DND-41 (cell line): Measurements from ENCODE around the gene TNPO3.

Source experiments
- ATAC-seq: fragments of 200-7000 bp; cut with Tn5 transposase; 3 replicates; pipeline ENCODE4 v1.9.1; 2021; ENCODE audit warnings: low read depth; ENCODE audit not compliant: insufficient read depth
- DNase-seq: peaks from one replicate; pipeline ENCODE4 v3.0.0-alpha.2; 2020
- H2AFZ ChIP-seq: 2 replicates; pipeline ENCODE4 v1.6.0; 2012; ENCODE audit warnings: low read depth, low read length
- H3K27ac ChIP-seq: 2 replicates; pipeline ENCODE4 v1.5.1; 2012; ENCODE audit warnings: low read length, inconsistent platforms
- H3K27me3 ChIP-seq: fragments of 200-600 bp; sonication (generic); 2 replicates; pipeline ENCODE4 v1.6.0; 2012; ENCODE audit warnings: low read length, mild to moderate bottlenecking, inconsistent platforms; ENCODE audit not compliant: insufficient read depth, poor library complexity
- H3K36me3 ChIP-seq: 2 replicates; pipeline ENCODE4 v1.5.1; 2012; ENCODE audit warnings: low read length, inconsistent platforms; ENCODE audit not compliant: insufficient read depth
- H3K4me1 ChIP-seq: 2 replicates; pipeline ENCODE4 v1.5.1; 2012; ENCODE audit warnings: mild to moderate bottlenecking, low read length; ENCODE audit not compliant: insufficient read depth
- H3K4me2 ChIP-seq: 2 replicates; pipeline ENCODE4 v1.6.0; 2012; ENCODE audit warnings: mild to moderate bottlenecking, moderate library complexity, low read length, inconsistent platforms; ENCODE audit not compliant: insufficient read depth
- H3K4me3 ChIP-seq, 2 experiments: fragments of 200-600 bp in 1 of 2; shearing (Covaris generic) in 1 of 2; 2 replicates each; pipeline ENCODE4 v1.5.1; 2012 to 2016; ENCODE audit warnings: inconsistent platforms in 2 of 2, low read length in 2 of 2, mild to moderate bottlenecking in 2 of 2, low read depth in 1 of 2, moderate library complexity in 1 of 2
- H3K79me2 ChIP-seq: 2 replicates; pipeline ENCODE4 v1.6.0; 2012; ENCODE audit warnings: low read length, inconsistent platforms; ENCODE audit not compliant: insufficient read depth
- H3K9ac ChIP-seq: 2 replicates; pipeline ENCODE4 v1.6.0; 2012; ENCODE audit warnings: low read depth, mild to moderate bottlenecking, inconsistent platforms, low read length, moderate library complexity
- H3K9me3 ChIP-seq: 2 replicates; pipeline ENCODE4 v1.5.1; 2012; ENCODE audit warnings: low read length, moderate library complexity, mild to moderate bottlenecking, inconsistent platforms; ENCODE audit not compliant: insufficient read depth, severe bottlenecking
- H4K20me1 ChIP-seq: 2 replicates; pipeline ENCODE4 v1.6.0; 2012; ENCODE audit warnings: low read length; ENCODE audit not compliant: insufficient read depth
- EZH2 ChIP-seq: IDR thresholded peaks from 3 replicates; pipeline ENCODE4 v1.6.1; 2012; ENCODE audit warnings: borderline replicate concordance, low read depth, mild to moderate bottlenecking, moderate library complexity, low read length, inconsistent platforms; ENCODE audit not compliant: severe bottlenecking
- TF ChIP-seq, protein P1 (sequence below): IDR thresholded peaks from 2 replicates; pipeline ENCODE4 v1.5.1; 2012; ENCODE audit warnings: borderline replicate concordance, low read length, moderate library complexity, mild to moderate bottlenecking; ENCODE audit not compliant: poor library complexity, severe bottlenecking; ENCODE audit errors: extremely low read depth

The TNPO3 gene

DNA sequence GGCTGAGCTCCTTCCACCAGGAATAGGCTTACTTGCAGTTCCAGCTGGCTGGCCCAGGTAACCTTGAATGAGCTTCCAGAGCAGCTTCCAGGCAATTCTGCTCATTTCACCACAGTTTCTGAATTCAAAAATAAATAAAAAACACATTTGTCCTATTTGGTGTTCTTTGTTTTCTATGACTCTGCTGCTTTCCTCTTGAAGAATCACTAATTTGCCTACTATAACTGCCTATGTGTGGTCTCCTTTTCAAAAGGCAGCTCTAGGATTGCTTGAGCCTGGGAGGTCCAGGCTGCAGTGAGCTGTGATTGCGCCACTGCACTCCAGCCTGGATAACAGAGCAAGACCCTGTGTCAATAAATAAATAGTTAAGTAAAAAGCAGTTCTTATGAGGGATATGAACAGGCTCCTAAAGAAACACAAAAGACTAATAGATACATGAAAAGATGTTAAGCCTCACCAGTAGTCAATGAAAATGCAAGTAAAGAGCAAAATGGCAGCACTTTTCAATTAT lies 19.5 kb upstream of the TNPO3 start:
- no peaks in the 10 kb centered on the region for H3K36me3 ChIP-seq
- H3K9ac ChIP-seq = no peak overlapping the region
- no peak for ATAC-seq
- no peaks in the 10 kb centered on the region for H3K9me3 ChIP-seq
- H4K20me1 ChIP-seq = no peaks in the 10 kb centered on the region
- DNase-seq = no peak
- no peaks in the 10 kb centered on the region for H3K27me3 ChIP-seq
- H3K4me2 ChIP-seq = no peak overlapping the region
- no peak overlapping the region for H3K27ac ChIP-seq
- TF ChIP-seq, protein P1, sequence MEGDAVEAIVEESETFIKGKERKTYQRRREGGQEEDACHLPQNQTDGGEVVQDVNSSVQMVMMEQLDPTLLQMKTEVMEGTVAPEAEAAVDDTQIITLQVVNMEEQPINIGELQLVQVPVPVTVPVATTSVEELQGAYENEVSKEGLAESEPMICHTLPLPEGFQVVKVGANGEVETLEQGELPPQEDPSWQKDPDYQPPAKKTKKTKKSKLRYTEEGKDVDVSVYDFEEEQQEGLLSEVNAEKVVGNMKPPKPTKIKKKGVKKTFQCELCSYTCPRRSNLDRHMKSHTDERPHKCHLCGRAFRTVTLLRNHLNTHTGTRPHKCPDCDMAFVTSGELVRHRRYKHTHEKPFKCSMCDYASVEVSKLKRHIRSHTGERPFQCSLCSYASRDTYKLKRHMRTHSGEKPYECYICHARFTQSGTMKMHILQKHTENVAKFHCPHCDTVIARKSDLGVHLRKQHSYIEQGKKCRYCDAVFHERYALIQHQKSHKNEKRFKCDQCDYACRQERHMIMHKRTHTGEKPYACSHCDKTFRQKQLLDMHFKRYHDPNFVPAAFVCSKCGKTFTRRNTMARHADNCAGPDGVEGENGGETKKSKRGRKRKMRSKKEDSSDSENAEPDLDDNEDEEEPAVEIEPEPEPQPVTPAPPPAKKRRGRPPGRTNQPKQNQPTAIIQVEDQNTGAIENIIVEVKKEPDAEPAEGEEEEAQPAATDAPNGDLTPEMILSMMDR = no peak
- no peak for TF ChIP-seq EZH2
- H3K4me3 ChIP-seq = no peak overlapping the region
- peaks cover under 1% of the 10 kb centered on the region; the same call in 1 of the 2 replicates for H3K4me1 ChIP-seq
- H3K79me2 ChIP-seq = no peaks in the 10 kb centered on the region
- H2AFZ ChIP-seq = no peak overlapping the region

DNA sequence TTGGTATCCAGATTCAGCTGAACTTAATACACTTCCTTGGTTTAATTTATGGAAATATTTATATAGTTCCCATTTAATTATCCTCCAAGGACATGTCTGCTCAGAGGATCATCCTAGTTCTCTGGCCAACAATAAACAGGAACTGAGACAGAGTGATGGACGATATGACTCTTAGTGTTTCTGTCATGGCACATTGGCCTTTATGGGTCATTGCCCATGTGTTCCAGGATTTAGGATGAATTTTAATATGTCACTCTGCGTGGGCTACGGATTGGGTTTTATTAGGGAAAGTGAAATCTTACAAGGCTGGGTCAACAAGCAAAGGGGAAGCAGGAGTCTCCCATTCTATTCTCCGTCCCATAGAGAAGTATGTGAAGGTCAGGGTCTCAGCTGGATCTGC lies 18.8 kb upstream of the TNPO3 start:
- Histone ChIP-seq H3K9me3 (no peaks in the 10 kb centered on the region), H3K4me2 (no peak overlapping the region), H3K36me3 (no peaks in the 10 kb centered on the region), H3K27ac (no peak overlapping the region), H3K4me3 (no peak overlapping the region), H3K79me2 (no peaks in the 10 kb centered on the region), H4K20me1 (no peaks in the 10 kb centered on the region), H3K27me3 (no peaks in the 10 kb centered on the region), H3K9ac (no peak overlapping the region), H3K4me1 (peaks cover 6% of the 10 kb centered on the region; the same call in 1 of the 2 replicates), H2AFZ (no peak overlapping the region)
- DNase-seq (no peak), ATAC-seq (no peak)
- TF ChIP-seq EZH2 = no peak
- TF ChIP-seq, protein P1 = no peak

DNA sequence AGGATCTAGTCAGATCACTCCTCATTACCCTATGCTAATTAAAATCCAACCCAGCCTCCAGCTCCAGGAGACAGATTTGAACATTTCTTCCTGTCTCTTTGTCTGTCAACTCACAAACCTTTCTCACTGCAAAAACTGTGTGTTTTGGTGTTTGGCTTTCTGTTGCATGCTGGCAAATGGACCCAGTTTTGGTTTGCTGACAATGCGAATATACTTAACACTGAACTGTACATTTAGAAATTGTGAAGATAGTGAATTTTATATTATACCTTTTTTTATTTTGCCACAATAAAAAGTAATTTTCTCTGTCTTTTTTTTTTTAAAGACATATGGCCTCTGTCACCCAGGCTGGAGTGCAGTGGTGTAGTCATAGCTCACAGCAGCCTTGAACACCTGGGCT lies 18.3 kb upstream of the TNPO3 start:
- H4K20me1 ChIP-seq = no peaks in the 10 kb centered on the region
- H3K79me2 ChIP-seq = no peaks in the 10 kb centered on the region
- TF ChIP-seq, protein P1 = no peak
- TF ChIP-seq EZH2 = no peak
- H3K4me2 ChIP-seq = no peak overlapping the region
- no peak overlapping the region for H3K9ac ChIP-seq
- no peak overlapping the region for H2AFZ ChIP-seq
- no peaks in the 10 kb centered on the region for H3K9me3 ChIP-seq
- H3K27me3 ChIP-seq = no peaks in the 10 kb centered on the region
- no peaks in the 10 kb centered on the region for H3K36me3 ChIP-seq
- DNase-seq (no peak), ATAC-seq (no peak)
- no peak overlapping the region for H3K27ac ChIP-seq
- no peak overlapping the region for H3K4me3 ChIP-seq
- peaks cover 7% of the 10 kb centered on the region for H3K4me1 ChIP-seq

DNA sequence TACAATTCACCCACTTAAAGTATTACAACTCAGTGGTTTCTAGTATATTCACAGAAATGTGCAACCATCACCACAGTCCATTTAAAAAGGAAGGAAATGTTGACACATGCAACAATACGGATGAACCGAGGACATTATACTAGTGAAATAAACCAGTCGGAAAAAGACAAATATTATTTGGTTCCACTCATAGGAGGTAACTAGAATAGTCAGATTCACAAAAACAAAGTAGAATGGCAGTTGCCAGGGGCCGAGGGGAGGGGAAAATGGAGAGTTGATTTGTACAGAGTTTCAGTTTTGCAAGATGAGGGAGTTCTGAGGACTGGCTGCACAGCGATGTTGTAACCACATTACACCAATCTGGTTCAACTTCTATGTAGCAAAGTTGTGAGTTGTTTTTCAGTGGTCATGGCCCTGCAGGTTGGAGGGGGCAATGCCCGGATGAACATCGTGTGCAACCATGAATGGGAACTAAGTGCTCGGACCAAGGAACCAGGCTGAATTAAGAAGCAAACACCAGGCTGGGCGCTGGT lies 17.6 kb upstream of the TNPO3 start:
- peaks cover 10% of the 10 kb centered on the region for H3K4me1 ChIP-seq
- no peak for ATAC-seq
- no peaks in the 10 kb centered on the region for H3K79me2 ChIP-seq
- DNase-seq = no peak
- H4K20me1 ChIP-seq = no peaks in the 10 kb centered on the region
- H3K9me3 ChIP-seq = no peaks in the 10 kb centered on the region
- H3K4me2 ChIP-seq = no peak overlapping the region
- TF ChIP-seq, protein P1 = no peak
- no peak for TF ChIP-seq EZH2
- H3K27me3 ChIP-seq = no peaks in the 10 kb centered on the region
- H3K9ac ChIP-seq = no peak overlapping the region
- no peak overlapping the region for H3K27ac ChIP-seq
- no peaks in the 10 kb centered on the region for H3K36me3 ChIP-seq
- no peak overlapping the region for H3K4me3 ChIP-seq
- H2AFZ ChIP-seq = no peak overlapping the region
